Activated CD8-positive, alpha-beta memory T cell treated with anti-CD3 and anti-CD28 coated beads, Interleukin-2, amount 10 ng/mL, durations not matched to agents 7 days and 5 days (primary cell): Measurements from ENCODE around the gene ARMH3. TPM values are rescaled to one million over a fixed set of nuclear protein-coding genes. Genes with fewer than 3 reads are reported as not detected.

Experiments used
- ATAC-seq: fragments of 150-1000 bp; cut with Tn5 transposase; one replicate; pipeline ENCODE4 v1.10.0; 2021; ENCODE audit warnings: moderate library complexity
- CTCF ChIA-PET: fragments of 350-600 bp; sonication (Branson Sonifier 250); formaldehyde crosslinking; loops from one replicate; lab custom pipeline; 2021; ENCODE audit warnings: antibody characterized with exemption; lab: Charles Lee
- DNase-seq: peaks from one replicate; pipeline ENCODE4 v3.0.0-alpha.2; 2020
- H3K27ac Mint-ChIP-seq: one replicate; pipeline ENCODE4 v1.8.0; 2021; ENCODE audit warnings: mild to moderate bottlenecking, mixed read lengths
- H3K27me3 Mint-ChIP-seq: one replicate; pipeline ENCODE4 v1.8.0; 2021; ENCODE audit warnings: mixed read lengths
- H3K36me3 Mint-ChIP-seq: one replicate; pipeline ENCODE4 v1.8.0; 2021; ENCODE audit warnings: mild to moderate bottlenecking, mixed read lengths
- H3K4me1 Mint-ChIP-seq: one replicate; pipeline ENCODE4 v1.8.0; 2021; ENCODE audit warnings: mixed read lengths
- H3K4me3 Mint-ChIP-seq: one replicate; pipeline ENCODE4 v1.8.0; 2021; ENCODE audit warnings: mild to moderate bottlenecking, moderate library complexity, mixed read lengths
- H3K9me3 Mint-ChIP-seq: one replicate; pipeline ENCODE4 v1.8.0; 2022; ENCODE audit warnings: low read depth, mixed read lengths
- total RNA-seq, 2 experiments: library from RNA; stranded (reverse); gene quantifications; one replicate each; pipeline ENCODE4 v1.2.3, GENCODE V29; 2021

The ARMH3 gene
- total RNA-seq, 2 experiments from 2014 or later: 23.8 to 25.9 TPM

- Mint-ChIP-seq H3K4me3 (no peak overlapping the region), H3K36me3 (peaks cover 2% of the 10 kb centered on the region), H3K4me1 (peaks cover 48% of the 10 kb centered on the region), H3K27me3 (no peaks in the 10 kb centered on the region), H3K27ac (no peak overlapping the region), H3K9me3 (no peaks in the 10 kb centered on the region)
- CTCF ChIA-PET: interaction anchor here (0.6 to 2.3 kb wide), 5 partner anchors 8 to 286 kb away, joined by 3 to 19 read pairs (median 3); no protein-coding TSS in a partner anchor
- no peak for DNase-seq
- ATAC-seq: no peak
These were observed 223.6 kb downstream of the ARMH3 start for GRCh38 chr10:101832325-101832771.

GRCh38 chr10:101831169-101831811 is 224.7 kb downstream of the ARMH3 start:
- CTCF ChIA-PET: interaction anchor here (0.6 to 2.3 kb wide), 4 partner anchors 9 to 138 kb away, joined by 3 to 19 read pairs (median 5); partner anchors contain the start of gene OGA
- Mint-ChIP-seq H3K27ac (peak overlapping the region; percentile 88), H3K4me3 (peak overlapping the region; percentile 75), H3K4me1 (peaks cover 48% of the 10 kb centered on the region), H3K27me3 (no peaks in the 10 kb centered on the region), H3K9me3 (no peaks in the 10 kb centered on the region), H3K36me3 (peaks cover 2% of the 10 kb centered on the region)
- DNase-seq (no peak), ATAC-seq (no peak)

- Mint-ChIP-seq H3K9me3 (no peaks in the 10 kb centered on the region), H3K27ac (peak overlapping the region; percentile 88), H3K4me3 (peak overlapping the region; percentile 75), H3K4me1 (peaks cover 43% of the 10 kb centered on the region), H3K36me3 (peaks cover 2% of the 10 kb centered on the region), H3K27me3 (no peaks in the 10 kb centered on the region)
- CTCF ChIA-PET: interaction anchor here (1.3 to 2.3 kb wide), 2 partner anchors 10 to 12 kb away, joined by 5 to 19 read pairs; partner anchors contain the start of gene OGA
- ATAC-seq: peak; percentile 82
- peak; percentile 93 for DNase-seq
These were observed 225.4 kb downstream of the ARMH3 start for GRCh38 chr10:101830322-101831168.

- Mint-ChIP-seq H3K27me3 (no peaks in the 10 kb centered on the region), H3K27ac (peak overlapping the region; percentile 88), H3K4me3 (peak overlapping the region; percentile 75), H3K36me3 (peaks cover 2% of the 10 kb centered on the region), H3K9me3 (no peaks in the 10 kb centered on the region), H3K4me1 (peaks cover 38% of the 10 kb centered on the region)
- ATAC-seq: peak; percentile 17
- CTCF ChIA-PET: interaction anchor here (1.1 to 1.8 kb wide), 4 partner anchors 10 to 832 kb away, joined by 3 to 5 read pairs (median 4); partner anchors contain the start of gene OGA
- DNase-seq: peak; percentile 74
These were observed 226.2 kb downstream of the ARMH3 start for GRCh38 chr10:101829561-101830315.

GRCh38 chr10:101828766-101829551 is 227.0 kb downstream of the ARMH3 start:
- no peak for DNase-seq
- no peak for ATAC-seq
- no peaks in the 10 kb centered on the region for H3K27me3 Mint-ChIP-seq
- CTCF ChIA-PET: interaction anchor here (1.1 to 2.1 kb wide), 4 partner anchors 10 to 831 kb away, joined by 3 to 10 read pairs (median 4); partner anchors contain the start of gene OGA
- H3K9me3 Mint-ChIP-seq: no peaks in the 10 kb centered on the region
- H3K27ac Mint-ChIP-seq: no peak overlapping the region
- H3K4me3 Mint-ChIP-seq: no peak overlapping the region
- H3K36me3 Mint-ChIP-seq: peaks cover 2% of the 10 kb centered on the region
- H3K4me1 Mint-ChIP-seq: peaks cover 31% of the 10 kb centered on the region

- H3K4me3 Mint-ChIP-seq: no peak overlapping the region
- peaks cover 23% of the 10 kb centered on the region for H3K4me1 Mint-ChIP-seq
- no peaks in the 10 kb centered on the region for H3K9me3 Mint-ChIP-seq
- ATAC-seq: no peak
- CTCF ChIA-PET: interaction anchor here (1.0 to 2.1 kb wide), 4 partner anchors 7 to 13 kb away, joined by 3 to 10 read pairs (median 6); partner anchors contain the start of gene OGA
- DNase-seq: no peak
- no peak overlapping the region for H3K27ac Mint-ChIP-seq
- H3K27me3 Mint-ChIP-seq: no peaks in the 10 kb centered on the region
- peaks cover 2% of the 10 kb centered on the region for H3K36me3 Mint-ChIP-seq
These were observed 227.9 kb downstream of the ARMH3 start for GRCh38 chr10:101827919-101828600.

GRCh38 chr10:101826852-101827434 is 229.0 kb downstream of the ARMH3 start:
- Mint-ChIP-seq H3K27ac (peak overlapping the region; percentile 2), H3K27me3 (no peaks in the 10 kb centered on the region)
- ATAC-seq: no peak

GRCh38 chr10:101824736-101825135 is 231.2 kb downstream of the ARMH3 start:
- H3K4me1 Mint-ChIP-seq: peaks cover 14% of the 10 kb centered on the region
- DNase-seq (no peak), ATAC-seq (no peak)
- no peak overlapping the region for H3K4me3 Mint-ChIP-seq
- H3K27me3 Mint-ChIP-seq: no peaks in the 10 kb centered on the region
- no peaks in the 10 kb centered on the region for H3K9me3 Mint-ChIP-seq
- peaks cover 7% of the 10 kb centered on the region for H3K36me3 Mint-ChIP-seq
- H3K27ac Mint-ChIP-seq: no peak overlapping the region
- CTCF ChIA-PET: interaction anchor here (2.2 kb wide), 1 partner anchor 11 kb away, joined by 9 read pairs; no protein-coding TSS in a partner anchor

More at GRCh38 chr10:101826852-101827434, 229.0 kb downstream of the ARMH3 start:
- Mint-ChIP-seq H3K4me1 (peaks cover 23% of the 10 kb centered on the region), H3K9me3 (no peaks in the 10 kb centered on the region), H3K36me3 (peaks cover 3% of the 10 kb centered on the region), H3K4me3 (no peak overlapping the region)
- CTCF ChIA-PET: interaction anchor here (1.0 to 2.1 kb wide), 3 partner anchors 9 to 14 kb away, joined by 3 to 10 read pairs (median 7); no protein-coding TSS in a partner anchor
- DNase-seq: no peak

- ATAC-seq: peak; percentile 40
- Mint-ChIP-seq H3K9me3 (no peaks in the 10 kb centered on the region), H3K4me3 (peak overlapping the region; percentile 90), H3K36me3 (peaks cover 26% of the 10 kb centered on the region), H3K27me3 (no peaks in the 10 kb centered on the region), H3K27ac (peak overlapping the region; percentile 97), H3K4me1 (peaks cover 34% of the 10 kb centered on the region)
- CTCF ChIA-PET: interaction anchor here (1.0 to 3.8 kb wide), 11 partner anchors 10 to 296 kb away, joined by 3 to 21 read pairs (median 6); partner anchors contain the start of gene NPM3
- peak; percentile 77 for DNase-seq
These were observed 236.9 kb downstream of the ARMH3 start for GRCh38 chr10:101818872-101819633.

- CTCF ChIA-PET: interaction anchor here (0.7 to 3.8 kb wide), 11 partner anchors 11 to 255 kb away, joined by 3 to 21 read pairs (median 5); partner anchors contain the start of gene NPM3
- H3K27me3 Mint-ChIP-seq: no peaks in the 10 kb centered on the region
- peaks cover 41% of the 10 kb centered on the region for H3K4me1 Mint-ChIP-seq
- H3K36me3 Mint-ChIP-seq: peaks cover 27% of the 10 kb centered on the region
- peak within 1 kb of the TSS; percentile 90 for H3K4me3 Mint-ChIP-seq
- peak; percentile 99 for DNase-seq
- ATAC-seq: peak; percentile 92
- no peaks in the 10 kb centered on the region for H3K9me3 Mint-ChIP-seq
- peak within 1 kb of the TSS; percentile 97 for H3K27ac Mint-ChIP-seq
These were observed 237.7 kb downstream of the ARMH3 start, which contains the start of gene OGA for GRCh38 chr10:101818119-101818871. Gene OGA (minus strand): TSS chr10:101818444. CDS start chr10:101818022, 422 bp downstream.
